ENCODE measurements around the gene MAP4K1. TPM values are rescaled to one million over a fixed set of nuclear protein-coding genes. Genes with fewer than 3 reads are reported as not detected.
"Not testable (repeated sequence)": the region's sequence is repeated elsewhere in the genome, so short reads cannot be mapped to it uniquely, and the experiment has no call there.

Gene MAP4K1
- total and polyA plus RNA-seq, 2 of the 13 experiments (the other 11 are each of a cell fraction or from before 2014, with no cell fraction given) = 0.24 to 0.89 TPM

GRCh38 chr19:38606131-38606530 lies 11.6 kb downstream of the MAP4K1 start (continued):
- no peak for TF ChIP-seq MIXL1 (CRISPR knock-in tag; IDR thresholded peaks at IDR 0.05)

- not testable (repeated sequence) for ATAC-seq
Measured at GRCh38 chr19:38602856-38603255, 14.9 kb downstream of the MAP4K1 start.

DNA sequence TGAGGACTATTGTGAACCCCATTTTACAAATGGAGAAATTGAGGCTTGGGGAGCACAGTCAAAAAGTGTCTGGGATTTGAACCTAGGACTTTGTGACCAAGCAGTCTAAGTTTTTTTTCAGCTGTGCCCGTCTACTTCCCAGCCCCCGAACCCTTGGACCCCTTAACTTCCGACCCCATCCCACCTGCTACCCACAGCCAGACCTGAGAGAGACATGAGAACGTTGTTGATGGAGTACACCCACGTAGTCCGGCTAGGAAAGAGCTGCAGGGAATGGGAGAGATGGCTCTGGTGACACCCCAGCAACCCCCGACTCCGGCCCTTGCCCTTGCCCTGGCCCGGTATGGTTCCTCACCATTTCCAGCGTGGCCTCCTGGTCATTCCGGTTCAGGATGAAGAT lies 18.0 kb downstream of the MAP4K1 start:
- Histone ChIP-seq H3K4me3 (replicated peaks in 1 of 3; ENCODE audit: insufficient read depth in 1 of 3, low read depth in 2 of 3, low read length in 3 of 3) (no peak overlapping the region), H3K79me2 (ENCODE audit: insufficient read depth, low read length) (no peaks in the 10 kb centered on the region), H3K27ac (ENCODE audit: extremely low read length, insufficient read depth, low read length) (no peak overlapping the region), H2AFZ (ENCODE audit: low read length) (no peak overlapping the region), H3K9ac (ENCODE audit: insufficient read depth, low read depth, low read length) (no peak overlapping the region), H3K9me3 (ENCODE audit: low read length) (no peaks in the 10 kb centered on the region), H4K20me1 (ENCODE audit: insufficient read depth, low read length) (no peaks in the 10 kb centered on the region), H3K27me3 (ENCODE audit: control insufficient read depth in 1 of 2, insufficient read depth in 2 of 2, low read length in 2 of 2) (no peaks in the 10 kb centered on the region; a peak in 1 of 5 replicates), H3K36me3 (replicated peaks in 1 of 2; ENCODE audit: control insufficient read depth in 1 of 2, insufficient read depth in 2 of 2, low read length in 2 of 2) (no peaks in the 10 kb centered on the region), H3K4me1 (ENCODE audit: insufficient read depth, low read length) (0 out of 2 replicates have a peak, but pooled peaks cover 7% of the 10 kb centered on the region), H3K4me2 (ENCODE audit: low read depth, low read length) (no peak overlapping the region)
- 5% methylated on average over 9 of the region's 11 CpGs for WGBS (ENCODE audit: low lambda C conversion rate)
- ChIA-PET CTCF (ENCODE audit: low intra/inter-chr PET ratio, low total read pairs) (no interaction called here), POLR2A (no interaction called here)
- FAIRE-seq (no peak), ATAC-seq (no peak), DNase-seq (ENCODE audit: low spot score) (no peak)
- intact Hi-C loops (cut with micrococcal nuclease; ENCODE audit: unreplicated experiment) (no loop called here), in situ Hi-C loops (cut with HindIII; ENCODE audit: extremely low pct_ligation_motif_present, low pct_unique_long_range_greater_than_20kb) (no loop called here)
- no TSS peak for BruUV-seq (replicated peaks)
- TF ChIP-seq XBP1 (CRISPR knock-in tag; IDR thresholded peaks at IDR 0.05) (no peak), ZNF136 (CRISPR knock-in tag; IDR thresholded peaks at IDR 0.05; ENCODE audit: low read depth) (no peak), ZNF235 (CRISPR knock-in tag; IDR thresholded peaks at IDR 0.05; ENCODE audit: borderline replicate concordance) (no peak), ZNF264 (CRISPR knock-in tag; IDR thresholded peaks at IDR 0.05) (no peak), ZNF674 (CRISPR knock-in tag; IDR thresholded peaks at IDR 0.05; ENCODE audit: low read depth) (no peak), ZNF790 (CRISPR knock-in tag; IDR thresholded peaks at IDR 0.05; ENCODE audit: borderline replicate concordance) (no peak), KMT2B (CRISPR knock-in tag; IDR thresholded peaks at IDR 0.05) (no peak), ZBTB8A (CRISPR knock-in tag; IDR thresholded peaks at IDR 0.05; ENCODE audit: borderline replicate concordance, low read depth) (no peak), NKX3-1 (CRISPR knock-in tag; IDR thresholded peaks at IDR 0.05) (no peak)
- TF ChIP-seq, protein P1, sequence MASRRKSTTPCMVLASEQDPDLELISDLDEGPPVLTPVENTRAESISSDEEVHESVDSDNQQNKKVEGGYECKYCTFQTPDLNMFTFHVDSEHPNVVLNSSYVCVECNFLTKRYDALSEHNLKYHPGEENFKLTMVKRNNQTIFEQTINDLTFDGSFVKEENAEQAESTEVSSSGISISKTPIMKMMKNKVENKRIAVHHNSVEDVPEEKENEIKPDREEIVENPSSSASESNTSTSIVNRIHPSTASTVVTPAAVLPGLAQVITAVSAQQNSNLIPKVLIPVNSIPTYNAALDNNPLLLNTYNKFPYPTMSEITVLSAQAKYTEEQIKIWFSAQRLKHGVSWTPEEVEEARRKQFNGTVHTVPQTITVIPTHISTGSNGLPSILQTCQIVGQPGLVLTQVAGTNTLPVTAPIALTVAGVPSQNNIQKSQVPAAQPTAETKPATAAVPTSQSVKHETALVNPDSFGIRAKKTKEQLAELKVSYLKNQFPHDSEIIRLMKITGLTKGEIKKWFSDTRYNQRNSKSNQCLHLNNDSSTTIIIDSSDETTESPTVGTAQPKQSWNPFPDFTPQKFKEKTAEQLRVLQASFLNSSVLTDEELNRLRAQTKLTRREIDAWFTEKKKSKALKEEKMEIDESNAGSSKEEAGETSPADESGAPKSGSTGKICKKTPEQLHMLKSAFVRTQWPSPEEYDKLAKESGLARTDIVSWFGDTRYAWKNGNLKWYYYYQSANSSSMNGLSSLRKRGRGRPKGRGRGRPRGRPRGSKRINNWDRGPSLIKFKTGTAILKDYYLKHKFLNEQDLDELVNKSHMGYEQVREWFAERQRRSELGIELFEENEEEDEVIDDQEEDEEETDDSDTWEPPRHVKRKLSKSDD (CRISPR knock-in tag; IDR thresholded peaks at IDR 0.05; ENCODE audit: low read depth) = no peak
- TF ChIP-seq, protein P2, sequence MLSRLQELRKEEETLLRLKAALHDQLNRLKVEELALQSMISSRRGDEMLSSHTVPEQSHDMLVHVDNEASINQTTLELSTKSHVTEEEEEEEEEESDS (CRISPR knock-in tag; IDR thresholded peaks at IDR 0.05; ENCODE audit: borderline replicate concordance) = no peak

More at GRCh38 chr19:38602856-38603255, 14.9 kb downstream of the MAP4K1 start:
- H2AFZ ChIP-seq (ENCODE audit: low read length); H3K4me2 ChIP-seq (ENCODE audit: low read depth, low read length); H3K27me3 ChIP-seq (ENCODE audit: control insufficient read depth in 1 of 2, insufficient read depth in 2 of 2, low read length in 2 of 2); DNase-seq (ENCODE audit: low spot score); in situ Hi-C loops (cut with HindIII; ENCODE audit: extremely low pct_ligation_motif_present, low pct_unique_long_range_greater_than_20kb); BruUV-seq (replicated peaks); H3K4me3 ChIP-seq (replicated peaks in 1 of 3; ENCODE audit: insufficient read depth in 1 of 3, low read depth in 2 of 3, low read length in 3 of 3); H3K4me1 ChIP-seq (ENCODE audit: insufficient read depth, low read length); H3K9me3 ChIP-seq (ENCODE audit: low read length); CTCF ChIA-PET (ENCODE audit: low intra/inter-chr PET ratio, low total read pairs); POLR2A ChIA-PET; H3K9ac ChIP-seq (ENCODE audit: insufficient read depth, low read depth, low read length); intact Hi-C loops (cut with micrococcal nuclease; ENCODE audit: unreplicated experiment); H3K36me3 ChIP-seq (replicated peaks in 1 of 2; ENCODE audit: control insufficient read depth in 1 of 2, insufficient read depth in 2 of 2, low read length in 2 of 2); FAIRE-seq; H3K27ac ChIP-seq (ENCODE audit: extremely low read length, insufficient read depth, low read length); H3K79me2 ChIP-seq (ENCODE audit: insufficient read depth, low read length); H4K20me1 ChIP-seq (ENCODE audit: insufficient read depth, low read length): not testable (repeated sequence)
- WGBS (ENCODE audit: low lambda C conversion rate) = 97% methylated on average over 5 of the region's 5 CpGs
- TF ChIP-seq, protein P3, sequence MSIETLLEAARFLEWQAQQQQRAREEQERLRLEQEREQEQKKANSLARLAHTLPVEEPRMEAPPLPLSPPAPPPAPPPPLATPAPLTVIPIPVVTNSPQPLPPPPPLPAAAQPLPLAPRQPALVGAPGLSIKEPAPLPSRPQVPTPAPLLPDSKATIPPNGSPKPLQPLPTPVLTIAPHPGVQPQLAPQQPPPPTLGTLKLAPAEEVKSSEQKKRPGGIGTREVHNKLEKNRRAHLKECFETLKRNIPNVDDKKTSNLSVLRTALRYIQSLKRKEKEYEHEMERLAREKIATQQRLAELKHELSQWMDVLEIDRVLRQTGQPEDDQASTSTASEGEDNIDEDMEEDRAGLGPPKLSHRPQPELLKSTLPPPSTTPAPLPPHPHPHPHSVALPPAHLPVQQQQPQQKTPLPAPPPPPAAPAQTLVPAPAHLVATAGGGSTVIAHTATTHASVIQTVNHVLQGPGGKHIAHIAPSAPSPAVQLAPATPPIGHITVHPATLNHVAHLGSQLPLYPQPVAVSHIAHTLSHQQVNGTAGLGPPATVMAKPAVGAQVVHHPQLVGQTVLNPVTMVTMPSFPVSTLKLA (IDR thresholded peaks at IDR 0.05) = peak; percentile 37; the same call in 1 of the 2 replicates

All from HepG2 (cell line).